Measurements from ENCODE around the gene ITM2B.
"Not testable (repeated sequence)": the region's sequence is repeated elsewhere in the genome, so short reads cannot be mapped to it uniquely, and the experiment has no call there.

Gene ITM2B

GRCh38 chr13:48199404-48199946 is 33.5 kb upstream of the ITM2B start:
- DNase-seq (ENCODE audit: low spot score) (no peak), ATAC-seq (ENCODE audit: low read depth) (no peak)
- no peak for TF ChIP-seq CTCF (IDR thresholded peaks at IDR 0.05; ENCODE audit: poor library complexity, severe bottlenecking)
- Histone ChIP-seq H3K27ac (ENCODE audit: poor library complexity, severe bottlenecking) (no peak overlapping the region), H3K4me1 (ENCODE audit: insufficient read depth, poor library complexity, severe bottlenecking) (no peaks in the 10 kb centered on the region), H3K27me3 (ENCODE audit: insufficient read depth, poor library complexity, severe bottlenecking) (no peaks in the 10 kb centered on the region), H3K9me3 (ENCODE audit: severe bottlenecking) (no peaks in the 10 kb centered on the region), H3K36me3 (ENCODE audit: low read depth) (no peaks in the 10 kb centered on the region), H3K4me3 (ENCODE audit: severe bottlenecking) (no peak overlapping the region)

- Histone ChIP-seq H3K27ac (ENCODE audit: poor library complexity, severe bottlenecking) (no peak overlapping the region), H3K4me3 (ENCODE audit: severe bottlenecking) (no peak overlapping the region), H3K9me3 (ENCODE audit: severe bottlenecking) (no peaks in the 10 kb centered on the region), H3K27me3 (ENCODE audit: insufficient read depth, poor library complexity, severe bottlenecking) (no peaks in the 10 kb centered on the region), H3K4me1 (ENCODE audit: insufficient read depth, poor library complexity, severe bottlenecking) (no peaks in the 10 kb centered on the region), H3K36me3 (ENCODE audit: low read depth) (no peaks in the 10 kb centered on the region)
- DNase-seq (ENCODE audit: low spot score) (no peak), ATAC-seq (ENCODE audit: low read depth) (no peak)
- no peak for TF ChIP-seq CTCF (IDR thresholded peaks at IDR 0.05; ENCODE audit: poor library complexity, severe bottlenecking)
Observed at GRCh38 chr13:48201044-48201443, 32.0 kb upstream of the ITM2B start.

GRCh38 chr13:48207207-48207606 is 25.8 kb upstream of the ITM2B start:
- H3K4me1 ChIP-seq (ENCODE audit: insufficient read depth, poor library complexity, severe bottlenecking); H3K27me3 ChIP-seq (ENCODE audit: insufficient read depth, poor library complexity, severe bottlenecking); DNase-seq (ENCODE audit: low spot score); H3K9me3 ChIP-seq (ENCODE audit: severe bottlenecking); H3K4me3 ChIP-seq (ENCODE audit: severe bottlenecking); ATAC-seq (ENCODE audit: low read depth); H3K27ac ChIP-seq (ENCODE audit: poor library complexity, severe bottlenecking); H3K36me3 ChIP-seq (ENCODE audit: low read depth): not testable (repeated sequence)

GRCh38 chr13:48210178-48210577 is 22.8 kb upstream of the ITM2B start:
- TF ChIP-seq CTCF (IDR thresholded peaks at IDR 0.05; ENCODE audit: poor library complexity, severe bottlenecking) = no peak
- peak; percentile 97 for ATAC-seq (ENCODE audit: low read depth)
- no peak for DNase-seq (ENCODE audit: low spot score)
- Histone ChIP-seq H3K27me3 (ENCODE audit: insufficient read depth, poor library complexity, severe bottlenecking) (no peaks in the 10 kb centered on the region), H3K4me1 (ENCODE audit: insufficient read depth, poor library complexity, severe bottlenecking) (peaks cover 8% of the 10 kb centered on the region), H3K4me3 (ENCODE audit: severe bottlenecking) (no peak overlapping the region), H3K36me3 (ENCODE audit: low read depth) (no peaks in the 10 kb centered on the region), H3K27ac (ENCODE audit: poor library complexity, severe bottlenecking) (peak overlapping the region; percentile 26), H3K9me3 (ENCODE audit: severe bottlenecking) (no peaks in the 10 kb centered on the region)

GRCh38 chr13:48214519-48215121 is 18.4 kb upstream of the ITM2B start:
- Histone ChIP-seq H3K4me1 (ENCODE audit: insufficient read depth, poor library complexity, severe bottlenecking) (peaks cover 8% of the 10 kb centered on the region), H3K27me3 (ENCODE audit: insufficient read depth, poor library complexity, severe bottlenecking) (no peaks in the 10 kb centered on the region), H3K27ac (ENCODE audit: poor library complexity, severe bottlenecking) (no peak overlapping the region), H3K4me3 (ENCODE audit: severe bottlenecking) (no peak overlapping the region), H3K36me3 (ENCODE audit: low read depth) (no peaks in the 10 kb centered on the region), H3K9me3 (ENCODE audit: severe bottlenecking) (no peaks in the 10 kb centered on the region)
- TF ChIP-seq CTCF (IDR thresholded peaks at IDR 0.05; ENCODE audit: poor library complexity, severe bottlenecking) = no peak
- ATAC-seq (ENCODE audit: low read depth) (no peak), DNase-seq (ENCODE audit: low spot score) (no peak)

GRCh38 chr13:48215511-48216203 is 17.3 kb upstream of the ITM2B start:
- not testable (repeated sequence) for DNase-seq (ENCODE audit: low spot score); H3K36me3 ChIP-seq (ENCODE audit: low read depth); H3K4me3 ChIP-seq (ENCODE audit: severe bottlenecking); ATAC-seq (ENCODE audit: low read depth); H3K4me1 ChIP-seq (ENCODE audit: insufficient read depth, poor library complexity, severe bottlenecking); H3K27me3 ChIP-seq (ENCODE audit: insufficient read depth, poor library complexity, severe bottlenecking); H3K9me3 ChIP-seq (ENCODE audit: severe bottlenecking); H3K27ac ChIP-seq (ENCODE audit: poor library complexity, severe bottlenecking)
